ENCODE results near the gene CHAF1A. TPM values are rescaled to one million over a fixed set of nuclear protein-coding genes. Genes with fewer than 3 reads are reported as not detected.

The CHAF1A gene
- total RNA-seq, 2 experiments from 2014 or later: 57.3 to 65.1 TPM

DNA sequence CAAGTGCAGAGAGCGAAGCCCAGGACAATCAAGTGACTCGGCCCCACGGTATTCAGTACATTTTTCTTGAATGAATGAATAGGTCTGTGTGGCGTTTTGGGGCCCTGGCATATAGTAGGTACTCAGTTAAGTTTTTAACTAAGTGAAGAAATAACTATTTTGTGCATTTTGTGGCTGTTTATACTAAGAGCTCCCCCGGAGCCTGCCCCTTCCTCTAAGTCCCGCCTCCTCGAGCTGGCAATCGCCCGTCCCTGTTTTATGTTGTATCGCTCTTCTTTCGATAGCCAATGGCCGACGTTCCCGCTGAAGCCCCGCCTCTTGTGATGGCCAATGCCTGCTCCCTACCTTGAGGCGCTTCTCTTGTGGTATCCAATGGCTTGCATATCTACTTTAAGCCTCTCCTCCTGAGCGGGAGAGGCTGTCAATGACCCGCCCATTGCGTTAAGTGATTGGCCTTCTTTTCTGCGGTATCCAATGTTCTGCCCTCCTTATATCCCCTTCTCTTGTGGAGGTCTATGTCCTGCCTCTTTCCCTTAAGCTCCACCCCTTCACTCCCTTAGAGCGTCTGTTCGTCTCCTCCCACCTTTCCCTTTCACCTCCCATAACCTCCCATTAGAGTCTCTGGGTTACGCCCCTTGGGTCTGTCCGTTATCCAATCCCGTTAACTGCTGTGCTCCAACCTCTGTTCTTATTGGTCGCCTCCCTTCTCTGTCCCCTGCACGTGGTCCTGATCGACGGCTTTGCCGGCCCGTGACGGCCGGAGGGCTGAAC, 69.1 kb downstream of the CHAF1A start:
- peak; percentile 99 for DNase-seq
- Mint-ChIP-seq H3K36me3 (ENCODE audit: low read depth) (no peaks in the 10 kb centered on the region), H3K27ac (no peak overlapping the region), H3K4me1 (ENCODE audit: low read depth) (peaks cover 21% of the 10 kb centered on the region), H3K27me3 (ENCODE audit: low read depth) (no peaks in the 10 kb centered on the region), H3K9me3 (no peaks in the 10 kb centered on the region), H3K4me3 (no peak overlapping the region)
- intact Hi-C loops (cut with micrococcal nuclease): loop anchor here (1.0 to 5.0 kb wide), 12 partner anchors 14 to 1216 kb away; partner anchors contain the start of genes DPP9, FEM1A, FZR1 and MPND
- CTCF ChIA-PET: interaction anchor here (0.6 to 1.5 kb wide), 3 partner anchors 71 to 165 kb away, joined by 3 to 10 read pairs (median 5); partner anchors contain the start of gene SH3GL1

GRCh38 chr19:4472174-4472974, 69.9 kb downstream of the CHAF1A start, which contains the start of gene HDGFL2:
HDGFL2 (plus strand) TSS chr19:4472297; CDS start chr19:4472351, 54 bp downstream.
- no peaks in the 10 kb centered on the region for H3K36me3 Mint-ChIP-seq (ENCODE audit: low read depth)
- CTCF ChIA-PET: interaction anchor here (1.5 kb wide), 1 partner anchor 72 kb away, joined by 10 read pairs; the partner anchor contains the start of gene SH3GL1
- H3K27me3 Mint-ChIP-seq (ENCODE audit: low read depth): no peaks in the 10 kb centered on the region
- no peaks in the 10 kb centered on the region for H3K9me3 Mint-ChIP-seq
- DNase-seq: no peak
- intact Hi-C loops (cut with micrococcal nuclease): loop anchor here (1.0 to 5.0 kb wide), 7 partner anchors 53 to 1215 kb away; partner anchors contain the start of genes DPP9, FEM1A, FZR1 and MPND
- H3K4me1 Mint-ChIP-seq (ENCODE audit: low read depth): peaks cover 21% of the 10 kb centered on the region
- H3K4me3 Mint-ChIP-seq: peak within 1 kb of the TSS; percentile 66
- H3K27ac Mint-ChIP-seq: no peak within 1 kb of the TSS

DNA sequence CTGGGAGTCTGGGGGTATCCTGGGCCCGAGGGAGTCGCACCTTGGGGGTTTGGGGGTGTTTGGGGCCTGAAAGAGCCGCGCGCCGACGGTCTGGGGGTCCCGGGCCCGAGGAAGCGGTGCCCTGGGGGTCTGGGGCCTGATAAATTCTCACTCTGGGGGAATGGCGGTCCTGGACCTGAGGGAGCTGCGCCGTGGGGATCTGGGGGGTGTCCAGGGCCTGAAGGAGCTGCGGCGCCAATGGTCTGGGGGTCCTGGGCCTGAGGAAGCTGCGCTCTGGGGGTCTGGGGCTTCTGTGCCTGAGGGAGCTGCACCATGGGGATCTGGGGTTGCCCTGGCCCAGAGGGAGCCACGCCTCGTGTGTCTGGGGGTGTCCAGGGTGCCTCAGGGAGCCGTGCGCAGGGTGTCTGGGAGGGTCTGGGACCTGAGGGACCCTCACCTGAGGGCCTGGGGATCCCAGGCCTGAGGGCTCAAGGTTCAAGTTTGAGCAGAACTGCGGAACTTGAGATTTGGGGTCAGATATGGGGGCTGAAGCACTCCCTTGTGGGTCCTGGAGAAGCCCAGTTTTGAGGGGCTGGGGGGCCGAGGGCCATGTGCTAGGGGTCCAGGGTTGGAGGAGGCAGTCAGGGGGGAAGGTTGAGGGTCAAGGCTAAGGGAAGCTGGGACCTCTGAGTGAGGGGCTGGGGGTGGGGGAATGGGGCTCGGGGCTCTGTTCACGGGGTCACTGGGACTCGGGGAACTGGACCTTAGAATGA, 70.7 kb downstream of the CHAF1A start:
- Mint-ChIP-seq H3K36me3 (ENCODE audit: low read depth) (no peaks in the 10 kb centered on the region), H3K27ac (no peak overlapping the region), H3K27me3 (ENCODE audit: low read depth) (no peaks in the 10 kb centered on the region), H3K4me3 (peak overlapping the region; percentile 66), H3K4me1 (ENCODE audit: low read depth) (peaks cover 21% of the 10 kb centered on the region), H3K9me3 (no peaks in the 10 kb centered on the region)
- intact Hi-C loops (cut with micrococcal nuclease): loop anchor here (5.0 kb wide), 5 partner anchors 131 to 1214 kb away; partner anchors contain the start of genes DPP9, FZR1, MPND and ZBTB7A
- CTCF ChIA-PET: no interaction called here
- no peak for DNase-seq

- CTCF ChIA-PET: interaction anchor here (1.2 kb wide), 1 partner anchor 51 kb away, joined by 5 read pairs; no protein-coding TSS in a partner anchor
- H3K27me3 Mint-ChIP-seq (ENCODE audit: low read depth): no peaks in the 10 kb centered on the region
- DNase-seq: no peak
- H3K36me3 Mint-ChIP-seq (ENCODE audit: low read depth): no peaks in the 10 kb centered on the region
- peak overlapping the region; percentile 66 for H3K4me3 Mint-ChIP-seq
- intact Hi-C loops (cut with micrococcal nuclease): loop anchor here (5.0 kb wide), 5 partner anchors 132 to 1213 kb away; partner anchors contain the start of genes DPP9, FZR1, MPND and ZBTB7A
- H3K4me1 Mint-ChIP-seq (ENCODE audit: low read depth): peaks cover 21% of the 10 kb centered on the region
- no peaks in the 10 kb centered on the region for H3K9me3 Mint-ChIP-seq
- no peak overlapping the region for H3K27ac Mint-ChIP-seq
Observed at GRCh38 chr19:4473763-4474513, 71.5 kb downstream of the CHAF1A start.

DNA sequence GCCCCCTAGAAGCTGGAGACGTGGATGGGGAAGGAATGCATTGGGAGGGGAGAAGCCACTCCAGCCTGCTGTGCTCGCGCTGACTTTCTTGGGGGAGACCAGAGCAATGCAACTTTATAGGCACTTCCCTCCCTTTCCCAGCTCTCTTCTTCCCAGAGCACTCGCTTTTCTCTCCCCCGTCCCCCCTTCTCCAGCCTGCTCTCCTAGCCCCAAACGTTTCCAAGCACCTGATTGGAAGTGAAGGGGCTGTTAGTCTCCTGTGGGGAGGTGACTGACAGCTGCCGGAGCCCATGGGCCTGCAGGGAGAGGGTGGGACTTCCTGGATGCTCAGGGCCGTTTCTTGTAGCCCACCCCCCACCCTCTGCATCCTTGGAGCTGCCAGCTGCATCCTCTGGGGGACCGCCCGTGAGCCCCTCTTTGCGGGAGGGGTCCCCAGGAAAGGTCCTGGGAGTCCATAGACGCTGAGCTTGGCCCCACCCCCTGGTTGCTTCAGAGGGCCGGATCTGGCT, 72.1 kb downstream of the CHAF1A start:
- Mint-ChIP-seq H3K4me1 (ENCODE audit: low read depth) (peaks cover 21% of the 10 kb centered on the region), H3K9me3 (no peaks in the 10 kb centered on the region), H3K27ac (no peak overlapping the region), H3K36me3 (ENCODE audit: low read depth) (no peaks in the 10 kb centered on the region), H3K27me3 (ENCODE audit: low read depth) (no peaks in the 10 kb centered on the region), H3K4me3 (peak overlapping the region; percentile 66)
- intact Hi-C loops (cut with micrococcal nuclease): loop anchor here (5.0 kb wide), 5 partner anchors 132 to 1213 kb away; partner anchors contain the start of genes DPP9, FZR1, MPND and ZBTB7A
- CTCF ChIA-PET: interaction anchor here (1.2 kb wide), 1 partner anchor 50 kb away, joined by 5 read pairs; no protein-coding TSS in a partner anchor
- peak; percentile 46 for DNase-seq

- no peak overlapping the region for H3K27ac Mint-ChIP-seq
- DNase-seq: no peak
- H3K4me1 Mint-ChIP-seq (ENCODE audit: low read depth): peaks cover 17% of the 10 kb centered on the region
- H3K36me3 Mint-ChIP-seq (ENCODE audit: low read depth): no peaks in the 10 kb centered on the region
- CTCF ChIA-PET: no interaction called here
- intact Hi-C loops (cut with micrococcal nuclease): no loop called here
- H3K9me3 Mint-ChIP-seq: no peaks in the 10 kb centered on the region
- H3K27me3 Mint-ChIP-seq (ENCODE audit: low read depth): no peaks in the 10 kb centered on the region
- H3K4me3 Mint-ChIP-seq: no peak overlapping the region
Observed at GRCh38 chr19:4477034-4477801, 74.8 kb downstream of the CHAF1A start.

GRCh38 chr19:4482721-4483364, 80.4 kb downstream of the CHAF1A start:
- Mint-ChIP-seq H3K4me1 (ENCODE audit: low read depth) (no peaks in the 10 kb centered on the region), H3K27ac (no peak overlapping the region), H3K36me3 (ENCODE audit: low read depth) (peaks cover 2% of the 10 kb centered on the region), H3K9me3 (no peaks in the 10 kb centered on the region), H3K4me3 (no peak overlapping the region), H3K27me3 (ENCODE audit: low read depth) (no peaks in the 10 kb centered on the region)
- DNase-seq: no peak
- CTCF ChIA-PET: interaction anchor here (1.7 kb wide), 1 partner anchor 74 kb away, joined by 3 read pairs; no protein-coding TSS in a partner anchor
- intact Hi-C loops (cut with micrococcal nuclease): no loop called here

GRCh38 chr19:4483385-4483784, 80.9 kb downstream of the CHAF1A start:
- H3K27me3 Mint-ChIP-seq (ENCODE audit: low read depth): no peaks in the 10 kb centered on the region
- peaks cover 2% of the 10 kb centered on the region for H3K36me3 Mint-ChIP-seq (ENCODE audit: low read depth)
- no peaks in the 10 kb centered on the region for H3K9me3 Mint-ChIP-seq
- DNase-seq: no peak
- intact Hi-C loops (cut with micrococcal nuclease): no loop called here
- CTCF ChIA-PET: no interaction called here
- H3K4me1 Mint-ChIP-seq (ENCODE audit: low read depth): no peaks in the 10 kb centered on the region
- H3K4me3 Mint-ChIP-seq: no peak overlapping the region
- no peak overlapping the region for H3K27ac Mint-ChIP-seq

DNA sequence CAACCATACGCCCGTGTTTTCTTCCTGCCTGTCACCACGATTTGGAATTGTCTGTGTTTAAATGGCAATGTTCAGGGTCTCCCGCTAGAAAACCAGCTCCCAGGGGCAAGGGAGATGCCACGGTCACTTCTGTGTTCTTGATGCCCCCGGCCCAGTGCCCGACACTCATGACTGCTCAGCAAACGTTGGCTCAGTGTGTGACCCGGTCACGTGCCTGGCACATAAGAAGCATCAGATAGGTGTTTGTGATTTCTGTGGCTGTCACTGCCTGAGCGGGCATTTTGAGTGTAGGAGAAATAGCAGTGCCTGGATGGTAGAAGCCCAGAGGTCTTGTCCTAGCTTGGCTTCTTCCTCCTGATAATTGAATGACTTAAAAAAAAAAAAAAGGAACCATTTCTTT, 85.1 kb downstream of the CHAF1A start:
- CTCF ChIA-PET: no interaction called here
- no peaks in the 10 kb centered on the region for H3K4me1 Mint-ChIP-seq (ENCODE audit: low read depth)
- peaks cover 6% of the 10 kb centered on the region for H3K36me3 Mint-ChIP-seq (ENCODE audit: low read depth)
- no peak overlapping the region for H3K4me3 Mint-ChIP-seq
- no peaks in the 10 kb centered on the region for H3K9me3 Mint-ChIP-seq
- intact Hi-C loops (cut with micrococcal nuclease): no loop called here
- H3K27me3 Mint-ChIP-seq (ENCODE audit: low read depth): no peaks in the 10 kb centered on the region
- H3K27ac Mint-ChIP-seq: no peak overlapping the region
- no peak for DNase-seq

- no peak for DNase-seq
- Mint-ChIP-seq H3K27me3 (ENCODE audit: low read depth) (no peaks in the 10 kb centered on the region), H3K27ac (no peak overlapping the region), H3K4me3 (no peak overlapping the region), H3K4me1 (ENCODE audit: low read depth) (no peaks in the 10 kb centered on the region), H3K36me3 (ENCODE audit: low read depth) (peaks cover 6% of the 10 kb centered on the region), H3K9me3 (no peaks in the 10 kb centered on the region)
- intact Hi-C loops (cut with micrococcal nuclease): no loop called here
- CTCF ChIA-PET: no interaction called here
Observed at GRCh38 chr19:4488496-4488895, 86.1 kb downstream of the CHAF1A start.

All from activated naive CD4-positive, alpha-beta T cell treated with anti-CD3 and anti-CD28 coated beads for 36 hours (primary cell).